ENCODE measurements around the gene PAAF1.

The PAAF1 gene

DNA sequence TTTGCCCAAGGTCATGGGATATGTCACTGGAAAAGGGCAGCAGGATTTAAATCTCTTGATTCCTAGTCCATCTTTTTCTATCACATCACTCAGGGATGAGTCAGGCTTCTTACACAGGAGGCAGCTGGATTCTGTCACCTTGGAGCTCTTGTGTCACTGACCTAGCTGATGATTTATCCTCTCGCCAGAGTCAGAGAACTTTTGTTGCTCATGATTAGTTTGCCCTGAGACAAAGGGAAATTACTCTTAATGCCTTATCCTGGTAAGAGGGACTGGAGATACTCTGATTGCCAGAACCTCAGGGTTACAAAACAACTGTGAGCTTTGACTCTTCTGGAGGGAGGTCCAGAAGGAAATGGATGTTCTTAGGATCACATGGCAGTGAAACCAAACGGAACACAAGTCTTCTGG lies 10.2 kb upstream of the PAAF1 start:
- peaks cover 12 to 37% (median 31%) of the 10 kb centered on the region in 4 experiments for H3K36me3 ChIP-seq (ENCODE audit: control insufficient read depth in 4 of 4, insufficient read depth in 4 of 4, low read length in 3 of 4)
- H3K4me3 ChIP-seq (ENCODE audit: control insufficient read depth in 1 of 7, extremely low read depth in 1 of 7, insufficient read depth in 4 of 7, low read depth in 2 of 7, low read length in 6 of 7): no peak overlapping the region
- 93% methylated on average over 2 of the region's 2 CpGs for WGBS (ENCODE audit: insufficient coverage)
- no peaks in the 10 kb centered on the region for H3K4me1 ChIP-seq (ENCODE audit: control extremely low read depth in 1 of 4, control insufficient read depth in 4 of 4, insufficient read depth in 4 of 4, low read length in 3 of 4)
- CTCF ChIA-PET: interaction anchor here (1.2 to 1.3 kb wide), 2 partner anchors 8 to 17 kb away, joined by 3 to 4 read pairs; no protein-coding TSS in a partner anchor
- POLR2A ChIA-PET: interaction anchor here (0.6 kb wide), 1 partner anchor 38 kb away, joined by 4 read pairs; no protein-coding TSS in a partner anchor
- DNase-seq: no peak
- H3K27me3 ChIP-seq (replicated peaks in 2 of 5; ENCODE audit: control insufficient read depth in 4 of 5, insufficient read depth in 5 of 5, low read length in 4 of 5): no peaks in the 10 kb centered on the region
- no peak overlapping the region for H3K27ac ChIP-seq (ENCODE audit: insufficient read depth in 1 of 2, low read depth in 1 of 2, low read length in 2 of 2, poor library complexity in 1 of 2, severe bottlenecking in 2 of 2)
- no peaks in the 10 kb centered on the region for H3K9me3 ChIP-seq (ENCODE audit: control extremely low read depth in 1 of 5, control insufficient read depth in 4 of 5, insufficient read depth in 2 of 5, low read depth in 1 of 5, low read length in 4 of 5)

DNA sequence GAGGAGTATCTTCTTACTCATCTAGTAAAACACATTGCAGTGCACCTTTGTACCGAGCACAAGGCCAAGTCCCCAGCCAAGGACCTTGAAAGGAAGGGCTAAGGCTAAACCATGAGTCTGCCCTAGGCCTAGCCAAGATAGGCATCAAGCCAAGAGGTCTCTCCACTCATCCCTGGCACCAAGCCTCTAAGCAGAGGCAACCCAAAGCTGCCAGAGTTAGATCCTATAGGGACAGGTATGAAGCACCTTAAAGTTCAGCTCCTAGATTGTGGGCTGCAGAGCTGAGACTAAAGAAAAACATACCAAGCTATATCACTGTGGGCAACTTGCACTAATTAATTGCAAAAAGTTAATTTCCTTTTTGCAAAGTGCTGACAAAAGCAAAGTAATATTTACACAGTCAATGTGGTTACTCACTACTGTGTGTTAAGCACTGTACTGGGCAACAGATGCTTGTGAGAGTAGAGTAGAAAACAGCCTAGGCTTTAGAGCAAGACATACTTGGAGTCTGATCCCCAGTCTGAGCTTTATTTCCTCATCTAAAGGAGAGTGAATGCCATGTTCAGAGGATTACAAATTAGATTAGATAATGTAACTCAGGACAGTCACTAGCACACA lies 7.4 kb upstream of the PAAF1 start:
- no peak for DNase-seq
- H3K27ac ChIP-seq (ENCODE audit: insufficient read depth in 1 of 2, low read depth in 1 of 2, low read length in 2 of 2, poor library complexity in 1 of 2, severe bottlenecking in 2 of 2): peak overlapping the region in 1 of 2 experiments; percentile 1
- peaks cover 19 to 42% (median 34%) of the 10 kb centered on the region in 4 experiments for H3K36me3 ChIP-seq (ENCODE audit: control insufficient read depth in 4 of 4, insufficient read depth in 4 of 4, low read length in 3 of 4)
- POLR2A ChIA-PET: no interaction called here
- CTCF ChIA-PET: interaction anchor here (1.5 kb wide), 1 partner anchor 15 kb away, joined by 4 read pairs; no protein-coding TSS in a partner anchor
- no peaks in the 10 kb centered on the region for H3K4me1 ChIP-seq (ENCODE audit: control extremely low read depth in 1 of 4, control insufficient read depth in 4 of 4, insufficient read depth in 4 of 4, low read length in 3 of 4)
- no peaks in the 10 kb centered on the region for H3K27me3 ChIP-seq (replicated peaks in 2 of 5; ENCODE audit: control insufficient read depth in 4 of 5, insufficient read depth in 5 of 5, low read length in 4 of 5)
- H3K4me3 ChIP-seq (ENCODE audit: control insufficient read depth in 1 of 7, extremely low read depth in 1 of 7, insufficient read depth in 4 of 7, low read depth in 2 of 7, low read length in 6 of 7): no peak overlapping the region
- WGBS (ENCODE audit: insufficient coverage): no CpG with 5 or more reads among the region's 1 CpG
- H3K9me3 ChIP-seq (ENCODE audit: control extremely low read depth in 1 of 5, control insufficient read depth in 4 of 5, insufficient read depth in 2 of 5, low read depth in 1 of 5, low read length in 4 of 5): no peaks in the 10 kb centered on the region

DNA sequence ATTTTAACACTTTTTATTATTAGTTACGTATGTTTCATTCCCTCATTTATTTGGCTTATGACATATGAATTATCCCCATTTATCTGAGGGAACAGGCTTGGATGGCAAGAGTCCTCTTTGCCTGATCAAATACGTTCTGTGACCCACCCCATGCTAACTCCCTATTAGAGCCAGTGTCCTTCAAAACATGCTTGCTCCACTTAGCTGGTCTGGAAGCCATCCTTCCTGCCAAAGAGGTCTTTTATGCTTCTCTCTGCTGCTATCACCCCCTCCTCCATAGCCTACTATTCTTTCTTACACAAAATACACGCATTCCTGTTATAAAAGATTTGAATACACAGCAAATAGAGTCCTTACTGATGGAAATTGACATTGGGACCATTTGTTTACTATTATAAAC lies 6.5 kb upstream of the PAAF1 start:
- H3K9me3 ChIP-seq (ENCODE audit: control extremely low read depth in 1 of 5, control insufficient read depth in 4 of 5, insufficient read depth in 2 of 5, low read depth in 1 of 5, low read length in 4 of 5): no peaks in the 10 kb centered on the region
- H3K27ac ChIP-seq (ENCODE audit: insufficient read depth in 1 of 2, low read depth in 1 of 2, low read length in 2 of 2, poor library complexity in 1 of 2, severe bottlenecking in 2 of 2): no peak overlapping the region
- CTCF ChIA-PET: interaction anchor here (1.5 kb wide), 1 partner anchor 16 kb away, joined by 4 read pairs; no protein-coding TSS in a partner anchor
- H3K4me3 ChIP-seq (ENCODE audit: control insufficient read depth in 1 of 7, extremely low read depth in 1 of 7, insufficient read depth in 4 of 7, low read depth in 2 of 7, low read length in 6 of 7): no peak overlapping the region
- POLR2A ChIA-PET: no interaction called here
- peaks cover 18 to 45% (median 33%) of the 10 kb centered on the region in 4 experiments for H3K36me3 ChIP-seq (ENCODE audit: control insufficient read depth in 4 of 4, insufficient read depth in 4 of 4, low read length in 3 of 4)
- no peaks in the 10 kb centered on the region for H3K27me3 ChIP-seq (replicated peaks in 2 of 5; ENCODE audit: control insufficient read depth in 4 of 5, insufficient read depth in 5 of 5, low read length in 4 of 5)
- 92% methylated on average over 1 of the region's 3 CpGs for WGBS (ENCODE audit: insufficient coverage)
- DNase-seq: no peak
- peaks cover 0 to 3% (median 2%) of the 10 kb centered on the region in 4 experiments for H3K4me1 ChIP-seq (ENCODE audit: control extremely low read depth in 1 of 4, control insufficient read depth in 4 of 4, insufficient read depth in 4 of 4, low read length in 3 of 4)

DNA sequence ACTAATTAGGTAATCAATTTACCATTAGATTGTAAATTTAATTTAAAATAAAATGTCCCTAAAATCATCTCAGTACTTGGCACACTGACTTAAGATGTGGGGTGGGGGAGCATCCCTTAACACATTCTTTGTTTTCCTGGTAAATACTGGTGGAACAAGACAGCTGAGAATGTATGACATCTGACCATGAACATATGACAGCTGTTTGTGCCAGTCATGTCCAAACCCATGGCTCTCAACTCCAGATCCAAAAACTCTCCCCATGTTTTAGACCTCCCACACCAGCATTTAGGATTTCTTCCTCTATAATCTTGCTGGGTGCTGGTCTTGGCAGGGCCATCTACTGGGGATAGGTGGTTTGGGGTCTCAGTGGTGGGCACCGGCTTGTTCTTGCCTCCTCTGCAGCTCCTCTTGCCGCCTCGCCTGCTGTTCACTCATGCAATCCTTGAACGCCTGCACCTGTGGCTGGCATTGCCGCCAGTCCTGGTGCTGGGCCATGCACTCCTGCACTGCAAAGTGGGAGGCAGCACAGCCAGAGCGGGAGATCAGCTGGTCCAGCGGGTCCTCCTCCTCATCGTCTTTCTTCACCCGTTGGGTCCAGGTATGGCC lies 3.9 kb upstream of the PAAF1 start:
- POLR2A ChIA-PET: no interaction called here

DNA sequence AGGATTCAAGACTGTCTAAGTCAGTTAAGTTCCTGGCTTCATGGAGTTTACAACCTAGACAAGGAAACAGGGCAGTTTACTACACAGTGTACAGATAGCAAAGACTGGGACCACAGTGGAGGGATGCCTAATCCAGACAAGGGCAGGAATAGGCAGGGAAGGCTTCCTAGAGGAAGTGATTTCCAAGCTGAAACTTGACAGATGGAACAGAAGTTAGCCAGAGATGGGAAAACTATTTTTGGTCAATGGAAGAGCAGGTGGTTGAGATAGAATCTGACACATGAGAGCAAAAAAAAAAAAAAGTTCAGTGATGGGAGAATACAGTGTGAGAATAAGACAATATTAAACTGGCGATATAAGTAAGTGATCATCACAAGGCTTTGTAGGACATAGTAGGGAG lies 1.4 kb upstream of the PAAF1 start:
- peak overlapping the region in 1 of 2 experiments; percentile 90 for H3K27ac ChIP-seq (ENCODE audit: insufficient read depth in 1 of 2, low read depth in 1 of 2, low read length in 2 of 2, poor library complexity in 1 of 2, severe bottlenecking in 2 of 2)
- WGBS (ENCODE audit: insufficient coverage): 100% methylated on average over 1 of the region's 1 CpG

More for the DNA sequence above, 3.9 kb upstream of the PAAF1 start:
- no peak for DNase-seq
- no peak overlapping the region for H3K4me3 ChIP-seq (ENCODE audit: control insufficient read depth in 1 of 7, extremely low read depth in 1 of 7, insufficient read depth in 4 of 7, low read depth in 2 of 7, low read length in 6 of 7)
- CTCF ChIA-PET: interaction anchor here (0.7 to 1.2 kb wide), 2 partner anchors 17 to 458 kb away, joined by 3 to 4 read pairs; no protein-coding TSS in a partner anchor
- peaks cover 9 to 18% (median 17%) of the 10 kb centered on the region in 4 experiments for H3K4me1 ChIP-seq (ENCODE audit: control extremely low read depth in 1 of 4, control insufficient read depth in 4 of 4, insufficient read depth in 4 of 4, low read length in 3 of 4)
- H3K9me3 ChIP-seq (ENCODE audit: control extremely low read depth in 1 of 5, control insufficient read depth in 4 of 5, insufficient read depth in 2 of 5, low read depth in 1 of 5, low read length in 4 of 5): no peaks in the 10 kb centered on the region
- peaks cover 18 to 47% (median 32%) of the 10 kb centered on the region in 4 experiments for H3K36me3 ChIP-seq (ENCODE audit: control insufficient read depth in 4 of 4, insufficient read depth in 4 of 4, low read length in 3 of 4)
- H3K27ac ChIP-seq (ENCODE audit: insufficient read depth in 1 of 2, low read depth in 1 of 2, low read length in 2 of 2, poor library complexity in 1 of 2, severe bottlenecking in 2 of 2): no peak overlapping the region
- H3K27me3 ChIP-seq (replicated peaks in 2 of 5; ENCODE audit: control insufficient read depth in 4 of 5, insufficient read depth in 5 of 5, low read length in 4 of 5): no peaks in the 10 kb centered on the region
- 98% methylated on average over 9 of the region's 9 CpGs for WGBS (ENCODE audit: insufficient coverage)

DNA sequence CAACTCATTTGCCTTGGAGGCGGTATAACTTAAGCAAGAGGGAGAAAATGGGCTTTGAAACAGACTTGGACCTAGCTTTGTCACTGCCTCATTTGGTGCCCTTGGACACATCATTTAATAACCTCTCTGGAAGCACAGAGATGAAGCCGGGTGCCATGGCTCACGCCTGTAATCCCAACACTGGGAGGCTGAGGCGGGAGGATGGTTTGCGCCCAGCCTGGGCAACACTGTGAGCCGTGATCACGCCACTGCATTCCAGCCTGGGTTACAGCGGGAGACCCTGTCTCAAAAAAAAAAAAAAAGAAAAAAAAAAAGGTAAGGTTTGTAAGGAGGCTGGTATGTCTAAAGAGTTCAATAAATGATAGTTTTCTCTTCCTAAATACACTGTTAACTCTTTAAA lies 959 bp upstream of the PAAF1 start:
- peaks cover 11 to 18% (median 17%) of the 10 kb centered on the region in 4 experiments for H3K4me1 ChIP-seq (ENCODE audit: control extremely low read depth in 1 of 4, control insufficient read depth in 4 of 4, insufficient read depth in 4 of 4, low read length in 3 of 4)
- peak overlapping the region; percentile 5 to 97 (median 87) for H3K4me3 ChIP-seq (ENCODE audit: control insufficient read depth in 1 of 7, extremely low read depth in 1 of 7, insufficient read depth in 4 of 7, low read depth in 2 of 7, low read length in 6 of 7)
- POLR2A ChIA-PET: no interaction called here
- H3K9me3 ChIP-seq (ENCODE audit: control extremely low read depth in 1 of 5, control insufficient read depth in 4 of 5, insufficient read depth in 2 of 5, low read depth in 1 of 5, low read length in 4 of 5): no peaks in the 10 kb centered on the region
- H3K27ac ChIP-seq (ENCODE audit: insufficient read depth in 1 of 2, low read depth in 1 of 2, low read length in 2 of 2, poor library complexity in 1 of 2, severe bottlenecking in 2 of 2): peak overlapping the region; percentile 77 to 90
- H3K36me3 ChIP-seq (ENCODE audit: control insufficient read depth in 4 of 4, insufficient read depth in 4 of 4, low read length in 3 of 4): peaks cover 11 to 33% (median 20%) of the 10 kb centered on the region in 4 experiments
- no peaks in the 10 kb centered on the region for H3K27me3 ChIP-seq (replicated peaks in 2 of 5; ENCODE audit: control insufficient read depth in 4 of 5, insufficient read depth in 5 of 5, low read length in 4 of 5)
- no peak for DNase-seq
- WGBS (ENCODE audit: insufficient coverage): 52% methylated on average over 3 of the region's 8 CpGs
- CTCF ChIA-PET: no interaction called here

More for the DNA sequence above, 1.4 kb upstream of the PAAF1 start:
- Histone ChIP-seq H3K27me3 (replicated peaks in 2 of 5; ENCODE audit: control insufficient read depth in 4 of 5, insufficient read depth in 5 of 5, low read length in 4 of 5) (no peaks in the 10 kb centered on the region), H3K4me3 (ENCODE audit: control insufficient read depth in 1 of 7, extremely low read depth in 1 of 7, insufficient read depth in 4 of 7, low read depth in 2 of 7, low read length in 6 of 7) (peak overlapping the region in 6 of 7 experiments; percentile 84 to 97 (median 90)), H3K36me3 (ENCODE audit: control insufficient read depth in 4 of 4, insufficient read depth in 4 of 4, low read length in 3 of 4) (peaks cover 13 to 36% (median 23%) of the 10 kb centered on the region in 4 experiments), H3K4me1 (ENCODE audit: control extremely low read depth in 1 of 4, control insufficient read depth in 4 of 4, insufficient read depth in 4 of 4, low read length in 3 of 4) (peaks cover 11 to 18% (median 17%) of the 10 kb centered on the region in 4 experiments), H3K9me3 (ENCODE audit: control extremely low read depth in 1 of 5, control insufficient read depth in 4 of 5, insufficient read depth in 2 of 5, low read depth in 1 of 5, low read length in 4 of 5) (no peaks in the 10 kb centered on the region)
- ChIA-PET POLR2A (no interaction called here), CTCF (interaction anchor here (1.5 kb wide), 1 partner anchor 9 kb away, joined by 3 read pairs; no protein-coding TSS in a partner anchor)
- DNase-seq: no peak

DNA sequence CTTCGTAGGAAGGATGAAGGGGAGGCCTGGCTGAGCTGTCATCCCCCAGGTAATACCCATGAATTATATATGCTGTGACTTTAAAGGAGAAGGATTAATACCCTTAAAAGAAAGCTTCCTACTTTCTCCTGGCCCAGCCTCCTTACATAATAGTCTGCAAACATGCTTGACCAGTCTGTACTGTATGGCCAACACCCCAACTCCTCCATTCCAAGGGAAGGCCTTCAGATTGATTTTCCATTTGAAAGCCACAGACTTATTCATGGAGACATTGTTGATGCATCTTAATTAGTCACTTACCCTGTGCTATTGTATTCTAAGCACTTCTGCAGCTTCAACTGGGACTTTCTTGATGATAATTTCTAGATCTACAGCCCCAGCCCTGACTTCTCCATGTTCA lies 2.0 kb downstream of the PAAF1 start:
- CTCF ChIA-PET: interaction anchor here (1.2 kb wide), 1 partner anchor 21 kb away, joined by 5 read pairs; no protein-coding TSS in a partner anchor
- Histone ChIP-seq H3K9me3 (ENCODE audit: control extremely low read depth in 1 of 5, control insufficient read depth in 4 of 5, insufficient read depth in 2 of 5, low read depth in 1 of 5, low read length in 4 of 5) (no peaks in the 10 kb centered on the region), H3K27ac (ENCODE audit: insufficient read depth in 1 of 2, low read depth in 1 of 2, low read length in 2 of 2, poor library complexity in 1 of 2, severe bottlenecking in 2 of 2) (no peak overlapping the region), H3K27me3 (replicated peaks in 2 of 5; ENCODE audit: control insufficient read depth in 4 of 5, insufficient read depth in 5 of 5, low read length in 4 of 5) (no peaks in the 10 kb centered on the region), H3K4me3 (ENCODE audit: control insufficient read depth in 1 of 7, extremely low read depth in 1 of 7, insufficient read depth in 4 of 7, low read depth in 2 of 7, low read length in 6 of 7) (no peak overlapping the region), H3K36me3 (ENCODE audit: control insufficient read depth in 4 of 4, insufficient read depth in 4 of 4, low read length in 3 of 4) (peaks cover 0 to 11% (median 5%) of the 10 kb centered on the region in 4 experiments), H3K4me1 (ENCODE audit: control extremely low read depth in 1 of 4, control insufficient read depth in 4 of 4, insufficient read depth in 4 of 4, low read length in 3 of 4) (peaks cover 11 to 18% (median 17%) of the 10 kb centered on the region in 4 experiments)
- no peak for DNase-seq
- no CpG with 5 or more reads among the region's 1 CpG for WGBS (ENCODE audit: insufficient coverage)
- POLR2A ChIA-PET: no interaction called here

All from common myeloid progenitor, CD34-positive (primary cell).